CD8-positive, alpha-beta memory T cell (primary cell): ENCODE results near the gene SWAP70. TPM values are rescaled to one million over a fixed set of nuclear protein-coding genes. Genes with fewer than 3 reads are reported as not detected.
"Not testable (repeated sequence)": the region's sequence is repeated elsewhere in the genome, so short reads cannot be mapped to it uniquely, and the experiment has no call there.

Experiments used
- CTCF ChIA-PET: fragments of 350-600 bp; sonication (Branson Sonifier 250); formaldehyde crosslinking; loops from one replicate; lab custom pipeline; 2021; ENCODE audit warnings: antibody characterized with exemption; lab: Charles Lee
- POLR2A ChIA-PET: fragments of 350-600 bp; sonication (Branson Sonifier 250); formaldehyde crosslinking; loops from one replicate; lab custom pipeline; 2021; ENCODE audit warnings: antibody characterized with exemption; lab: Charles Lee
- DNase-seq, 5 donors: peaks; one replicate each; pipeline versions ENCODE4 v3.0.0 to v3.0.0-alpha.2; 2020 to 2022; ENCODE audit warnings: mixed read lengths in 1 of 5
- H3K27ac ChIP-seq: one replicate; pipeline ENCODE4 v1.7.0; 2013; ENCODE audit warnings: low read depth, mild to moderate bottlenecking, low read length, moderate library complexity
- H3K27me3 ChIP-seq: 2 replicates; pipeline ENCODE4 v1.7.0; 2013; ENCODE audit warnings: low read length, mild to moderate bottlenecking; ENCODE audit not compliant: insufficient read depth, poor library complexity, severe bottlenecking
- H3K36me3 ChIP-seq: 2 replicates; pipeline ENCODE4 v1.7.0; 2013; ENCODE audit warnings: mild to moderate bottlenecking, low read length, moderate library complexity; ENCODE audit not compliant: insufficient read depth
- H3K4me1 ChIP-seq: 2 replicates; pipeline ENCODE4 v1.7.0; 2013; ENCODE audit warnings: mild to moderate bottlenecking, low read length, moderate library complexity; ENCODE audit not compliant: insufficient read depth
- H3K4me3 ChIP-seq: 2 replicates; pipeline ENCODE4 v1.7.0; 2013; ENCODE audit warnings: mild to moderate bottlenecking, low read length
- H3K9me3 ChIP-seq: 2 replicates; pipeline ENCODE4 v1.7.0; 2013; ENCODE audit warnings: mild to moderate bottlenecking, low read length
- H3K27ac Mint-ChIP-seq, 8 donors: one replicate each; pipeline ENCODE4 v1.8.0; 2020 to 2021; ENCODE audit warnings: mixed read lengths in 8 of 8, mild to moderate bottlenecking in 6 of 8, inconsistent platforms in 3 of 8, moderate library complexity in 3 of 8
- H3K27me3 Mint-ChIP-seq, 2 donors: one replicate each; pipeline ENCODE4 v1.8.0; 2020 to 2021; ENCODE audit warnings: mixed read lengths in 2 of 2, mild to moderate bottlenecking in 1 of 2, moderate library complexity in 1 of 2
- H3K36me3 Mint-ChIP-seq, 3 donors: one replicate each; pipeline ENCODE4 v1.8.0; 2020 to 2021; ENCODE audit warnings: mixed read lengths in 3 of 3, inconsistent platforms in 1 of 3, mild to moderate bottlenecking in 1 of 3
- H3K4me1 Mint-ChIP-seq, 3 donors: one replicate each; pipeline ENCODE4 v1.8.0; 2020 to 2021; ENCODE audit warnings: mixed read lengths in 3 of 3, inconsistent platforms in 1 of 3, mild to moderate bottlenecking in 1 of 3
- H3K4me3 Mint-ChIP-seq, 7 donors: one replicate each; pipeline ENCODE4 v1.8.0; 2020 to 2021; ENCODE audit warnings: mixed read lengths in 7 of 7, mild to moderate bottlenecking in 6 of 7, moderate library complexity in 4 of 7, inconsistent platforms in 2 of 7
- H3K9me3 Mint-ChIP-seq, 5 donors: one replicate each; pipeline ENCODE4 v1.8.0; 2020 to 2022; ENCODE audit warnings: mixed read lengths in 5 of 5, mild to moderate bottlenecking in 3 of 5, moderate library complexity in 2 of 5, inconsistent platforms in 1 of 5
- polyA plus RNA-seq: library from polyadenylated mRNA; unstranded; fragments of 300-500 nt; fragmentation: Illumina TruSeq; gene quantifications from one replicate; pipeline ENCODE4 v1.2.3, GENCODE V29; 2021
- total RNA-seq, 2 experiments: library from RNA; stranded (reverse); gene quantifications; one replicate each; pipeline ENCODE4 v1.2.3, GENCODE V29; 2021

Gene SWAP70
- total and polyA plus RNA-seq, 3 experiments from 2014 or later = 5.8 to 7.8 (median 7.8) TPM

GRCh38 chr11:9697766-9698165, 33.9 kb downstream of the SWAP70 start:
- H3K4me1 Mint-ChIP-seq = peaks cover 8 to 17% (median 12%) of the 10 kb centered on the region in 3 donors
- no peaks in the 10 kb centered on the region for H3K27me3 Mint-ChIP-seq
- Histone ChIP-seq H3K27ac (no peak overlapping the region), H3K27me3 (no peaks in the 10 kb centered on the region), H3K4me3 (no peak overlapping the region), H3K9me3 (no peaks in the 10 kb centered on the region), H3K36me3 (no peaks in the 10 kb centered on the region), H3K4me1 (peaks cover 13% of the 10 kb centered on the region)
- H3K36me3 Mint-ChIP-seq = peaks cover 0 to 14% (median 10%) of the 10 kb centered on the region in 3 donors
- POLR2A ChIA-PET = no interaction called here
- CTCF ChIA-PET = no interaction called here
- DNase-seq = no peak
- H3K27ac Mint-ChIP-seq = no peak overlapping the region
- H3K9me3 Mint-ChIP-seq = peaks cover 0 to 2% (median 0%) of the 10 kb centered on the region in 5 donors
- no peak overlapping the region for H3K4me3 Mint-ChIP-seq

GRCh38 chr11:9700105-9700801, 36.4 kb downstream of the SWAP70 start:
- Histone ChIP-seq H3K27ac (no peak overlapping the region), H3K36me3 (no peaks in the 10 kb centered on the region), H3K4me1 (peaks cover 18% of the 10 kb centered on the region), H3K4me3 (no peak overlapping the region), H3K9me3 (no peaks in the 10 kb centered on the region), H3K27me3 (no peaks in the 10 kb centered on the region)
- Mint-ChIP-seq H3K36me3 (peaks cover 0 to 7% (median 6%) of the 10 kb centered on the region in 3 donors), H3K27ac (no peak overlapping the region), H3K4me1 (peaks cover 15 to 26% (median 22%) of the 10 kb centered on the region in 3 donors), H3K27me3 (no peaks in the 10 kb centered on the region), H3K9me3 (peaks cover 0 to 1% (median 0%) of the 10 kb centered on the region in 5 donors), H3K4me3 (no peak overlapping the region)
- ChIA-PET POLR2A (no interaction called here), CTCF (no interaction called here)
- no peak for DNase-seq

GRCh38 chr11:9701799-9702198, 37.9 kb downstream of the SWAP70 start:
- Histone ChIP-seq H3K27ac (no peak overlapping the region), H3K27me3 (no peaks in the 10 kb centered on the region), H3K4me3 (no peak overlapping the region), H3K36me3 (no peaks in the 10 kb centered on the region), H3K9me3 (no peaks in the 10 kb centered on the region), H3K4me1 (peaks cover 18% of the 10 kb centered on the region)
- H3K9me3 Mint-ChIP-seq = no peaks in the 10 kb centered on the region
- H3K4me3 Mint-ChIP-seq = peak overlapping the region in 2 of 7 donors; percentile 15 to 72
- no peaks in the 10 kb centered on the region for H3K36me3 Mint-ChIP-seq
- no peaks in the 10 kb centered on the region for H3K27me3 Mint-ChIP-seq
- H3K27ac Mint-ChIP-seq = peak overlapping the region in 4 of 8 donors; percentile 17 to 87 (median 66)
- peak in 1 of 5 donors; percentile 3 for DNase-seq
- ChIA-PET POLR2A (no interaction called here), CTCF (no interaction called here)
- H3K4me1 Mint-ChIP-seq = peaks cover 15 to 26% (median 22%) of the 10 kb centered on the region in 3 donors

GRCh38 chr11:9703280-9703679, 39.4 kb downstream of the SWAP70 start:
- H3K27me3 Mint-ChIP-seq = no peaks in the 10 kb centered on the region
- peak overlapping the region in 1 of 8 donors; percentile 21 for H3K27ac Mint-ChIP-seq
- POLR2A ChIA-PET = no interaction called here
- no peaks in the 10 kb centered on the region for H3K9me3 ChIP-seq
- no peaks in the 10 kb centered on the region for H3K27me3 ChIP-seq
- no peaks in the 10 kb centered on the region for H3K36me3 ChIP-seq
- no peak overlapping the region for H3K4me3 Mint-ChIP-seq
- no peak overlapping the region for H3K27ac ChIP-seq
- no peak overlapping the region for H3K4me3 ChIP-seq
- no peaks in the 10 kb centered on the region for H3K36me3 Mint-ChIP-seq
- peaks cover 18% of the 10 kb centered on the region for H3K4me1 ChIP-seq
- CTCF ChIA-PET = no interaction called here
- H3K4me1 Mint-ChIP-seq = peaks cover 15 to 26% (median 22%) of the 10 kb centered on the region in 3 donors
- DNase-seq = no peak
- H3K9me3 Mint-ChIP-seq = no peaks in the 10 kb centered on the region

GRCh38 chr11:9704037-9704436, 40.2 kb downstream of the SWAP70 start:
- Mint-ChIP-seq H3K36me3 (no peaks in the 10 kb centered on the region), H3K9me3 (no peaks in the 10 kb centered on the region), H3K27ac (no peak overlapping the region), H3K27me3 (no peaks in the 10 kb centered on the region), H3K4me1 (peaks cover 15 to 22% (median 22%) of the 10 kb centered on the region in 3 donors), H3K4me3 (no peak overlapping the region)
- Histone ChIP-seq H3K27me3 (no peaks in the 10 kb centered on the region), H3K9me3 (no peaks in the 10 kb centered on the region), H3K4me1 (peaks cover 18% of the 10 kb centered on the region), H3K36me3 (no peaks in the 10 kb centered on the region), H3K4me3 (no peak overlapping the region), H3K27ac (no peak overlapping the region)
- no peak for DNase-seq
- CTCF ChIA-PET = no interaction called here
- POLR2A ChIA-PET = no interaction called here

GRCh38 chr11:9704620-9705019, 40.7 kb downstream of the SWAP70 start:
- Mint-ChIP-seq H3K4me1 (peaks cover 15 to 22% (median 21%) of the 10 kb centered on the region in 3 donors), H3K9me3 (no peaks in the 10 kb centered on the region), H3K4me3 (no peak overlapping the region), H3K36me3 (peaks cover 0 to under 1% (median 0%) of the 10 kb centered on the region in 3 donors), H3K27me3 (no peaks in the 10 kb centered on the region), H3K27ac (no peak overlapping the region)
- Histone ChIP-seq H3K27ac (no peak overlapping the region), H3K4me1 (peaks cover 18% of the 10 kb centered on the region), H3K36me3 (no peaks in the 10 kb centered on the region), H3K9me3 (no peaks in the 10 kb centered on the region), H3K27me3 (no peaks in the 10 kb centered on the region), H3K4me3 (no peak overlapping the region)
- no peak for DNase-seq
- POLR2A ChIA-PET = no interaction called here
- CTCF ChIA-PET = no interaction called here

GRCh38 chr11:9705361-9705760, 41.5 kb downstream of the SWAP70 start:
- POLR2A ChIA-PET, CTCF ChIA-PET, H3K4me3 ChIP-seq, H3K36me3 ChIP-seq, H3K9me3 ChIP-seq, H3K4me3 Mint-ChIP-seq, H3K36me3 Mint-ChIP-seq, H3K27ac Mint-ChIP-seq, H3K9me3 Mint-ChIP-seq, DNase-seq, H3K27me3 ChIP-seq, H3K27ac ChIP-seq, H3K27me3 Mint-ChIP-seq: not testable (repeated sequence)
- peaks cover 18% of the 10 kb centered on the region for H3K4me1 ChIP-seq
- peaks cover 15 to 22% (median 21%) of the 10 kb centered on the region in 3 donors for H3K4me1 Mint-ChIP-seq

GRCh38 chr11:9708544-9708943, 44.7 kb downstream of the SWAP70 start:
- H3K27ac ChIP-seq = no peak overlapping the region
- ChIA-PET CTCF (no interaction called here), POLR2A (no interaction called here)
- Mint-ChIP-seq H3K4me1 (peaks cover under 1 to 2% (median 1%) of the 10 kb centered on the region in 3 donors), H3K27me3 (peaks cover 0 to 5% of the 10 kb centered on the region in 2 donors), H3K4me3 (no peak overlapping the region), H3K27ac (no peak overlapping the region), H3K36me3 (peaks cover 0 to 9% (median 0%) of the 10 kb centered on the region in 3 donors), H3K9me3 (no peaks in the 10 kb centered on the region)
- H3K27me3 ChIP-seq = no peaks in the 10 kb centered on the region
- H3K9me3 ChIP-seq = no peaks in the 10 kb centered on the region
- no peaks in the 10 kb centered on the region for H3K4me1 ChIP-seq
- no peaks in the 10 kb centered on the region for H3K36me3 ChIP-seq
- H3K4me3 ChIP-seq = no peak overlapping the region
- no peak for DNase-seq
